ENCODE measurements around the gene NGRN.

The NGRN gene

GRCh38 chr15:90265271-90266060, at the start of gene NGRN:
Gene NGRN (plus strand): TSS chr15:90265672. CDS start chr15:90265713, 41 bp downstream.
- DNase-seq, result peak; percentile 94

- no peak for DNase-seq
Measured at GRCh38 chr15:90217671-90218394, 47.6 kb upstream of the NGRN start.

- peak; percentile 55 for DNase-seq
Measured at GRCh38 chr15:90219421-90220141, 45.9 kb upstream of the NGRN start.

GRCh38 chr15:90221246-90221900, 44.1 kb upstream of the NGRN start:
- DNase-seq, result peak; percentile 76

GRCh38 chr15:90222547-90222946, 42.9 kb upstream of the NGRN start:
- no peak for DNase-seq

- DNase-seq, result no peak
Measured at GRCh38 chr15:90223441-90224165, 41.9 kb upstream of the NGRN start.

- no peak for DNase-seq
Measured at GRCh38 chr15:90225047-90225446, 40.4 kb upstream of the NGRN start.

GRCh38 chr15:90225504-90226234, 39.8 kb upstream of the NGRN start:
- no peak for DNase-seq

GRCh38 chr15:90227336-90227735, 38.1 kb upstream of the NGRN start:
- DNase-seq, result no peak

GRCh38 chr15:90227816-90228772, 37.4 kb upstream of the NGRN start:
- no peak for DNase-seq

GRCh38 chr15:90228960-90229359, 36.5 kb upstream of the NGRN start:
- DNase-seq, result no peak

GRCh38 chr15:90230071-90230494, 35.4 kb upstream of the NGRN start:
- no peak for DNase-seq

GRCh38 chr15:90230610-90231009, 34.9 kb upstream of the NGRN start:
- no peak for DNase-seq

GRCh38 chr15:90231028-90232017, 34.1 kb upstream of the NGRN start:
- no peak for DNase-seq

GRCh38 chr15:90232196-90232595, 33.3 kb upstream of the NGRN start:
- no peak for DNase-seq

- DNase-seq, result no peak
Measured at GRCh38 chr15:90232941-90233386, 32.5 kb upstream of the NGRN start.

- DNase-seq, result peak; percentile 96
Measured at GRCh38 chr15:90233387-90234095, 31.9 kb upstream of the NGRN start, which contains the start of gene CIB1. Gene CIB1 (minus strand): TSS chr15:90233941. CDS start chr15:90233885, 56 bp downstream.
